GM20000 (cell line): ENCODE results near the gene AKT1.
A peak's percentile ranks its signal among the peaks of the same experiment; 100 is the strongest.

Source experiments
- DNase-seq: peaks from one replicate; pipeline ENCODE4 v3.0.0; 2012; ENCODE audit warnings: low spot score
- CTCF ChIP-seq: IDR thresholded peaks from 2 replicates; pipeline ENCODE4 v1.5.1; 2012; ENCODE audit warnings: mild to moderate bottlenecking, control low read depth; ENCODE audit errors: extremely low read depth, missing control alignments

The AKT1 gene

GRCh38 chr14:104830781-104831180 lies 35.2 kb upstream of the AKT1 start:
- TF ChIP-seq CTCF = no peak
- DNase-seq = no peak

- TF ChIP-seq CTCF = peak; percentile 45
- peak; percentile 82 for DNase-seq
These were observed 31.9 kb upstream of the AKT1 start for GRCh38 chr14:104827177-104828055.

GRCh38 chr14:104826861-104827176 lies 31.3 kb upstream of the AKT1 start:
- DNase-seq = no peak
- no peak for TF ChIP-seq CTCF

GRCh38 chr14:104826189-104826860 lies 30.8 kb upstream of the AKT1 start:
- peak; percentile 79 for TF ChIP-seq CTCF
- peak; percentile 96 for DNase-seq

GRCh38 chr14:104824353-104824997 lies 28.9 kb upstream of the AKT1 start:
- TF ChIP-seq CTCF = no peak
- DNase-seq = no peak

GRCh38 chr14:104822821-104823615 lies 27.5 kb upstream of the AKT1 start:
- DNase-seq = no peak
- no peak for TF ChIP-seq CTCF
